22Rv1 (cell line): ENCODE measurements around the gene SPHKAP.

Experiments
- H3K27ac ChIP-seq: fragments of 450-650 bp; 2 replicates; pipeline ENCODE4 v1.5.1; 2017
- CTCF ChIP-seq: fragments of 450-650 bp; IDR thresholded peaks from 2 replicates; pipeline ENCODE4 v1.5.1; 2017; ENCODE audit warnings: mild to moderate bottlenecking
- ZFX ChIP-seq: fragments of 450-650 bp; IDR thresholded peaks from 2 replicates; pipeline ENCODE4 v1.6.1; 2017; ENCODE audit warnings: antibody characterized with exemption, borderline replicate concordance

The SPHKAP gene

DNA sequence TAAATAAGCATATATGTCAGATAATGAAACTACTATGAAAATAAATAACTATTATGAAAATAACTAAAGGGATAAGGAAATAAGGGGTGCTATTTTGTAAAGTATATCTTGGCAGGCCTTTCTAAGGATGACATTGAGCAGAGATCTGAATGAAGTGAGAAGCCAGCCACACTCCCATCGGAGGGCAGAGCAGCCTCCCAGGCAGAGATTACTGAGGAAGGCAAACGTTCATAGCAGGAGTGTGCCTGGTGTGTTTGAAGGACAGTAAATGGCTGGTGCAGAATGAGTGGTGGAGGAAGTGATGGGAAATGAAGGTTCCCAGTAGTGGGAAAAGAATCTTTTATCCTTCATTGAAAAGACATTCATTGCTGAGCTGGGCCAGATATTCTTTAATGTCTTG is 62.5 kb downstream of the SPHKAP start:
- TF ChIP-seq CTCF: no peak
- TF ChIP-seq ZFX: no peak
- no peak overlapping the region for H3K27ac ChIP-seq

DNA sequence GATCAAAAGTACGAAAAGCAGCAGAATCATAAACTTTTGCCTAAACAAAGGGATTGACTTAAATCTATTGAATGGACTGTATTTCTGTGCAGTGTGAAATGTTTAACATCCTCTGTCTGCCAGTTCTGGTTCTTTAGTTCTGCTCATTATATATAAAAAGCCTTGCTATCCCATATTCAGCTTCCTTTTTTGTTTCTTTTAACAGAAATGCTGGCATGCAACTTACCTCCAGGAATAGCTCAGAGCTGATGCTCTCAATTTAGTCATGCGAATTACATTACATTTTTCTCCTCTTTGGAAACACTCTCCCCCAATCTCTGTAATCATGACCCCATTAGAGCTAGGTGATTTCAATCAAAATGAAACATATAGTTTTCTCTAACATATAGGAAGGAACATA is 73.6 kb downstream of the SPHKAP start:
- TF ChIP-seq ZFX: no peak
- no peak for TF ChIP-seq CTCF
- H3K27ac ChIP-seq: no peak overlapping the region

- TF ChIP-seq ZFX (no peak), CTCF (no peak)
- no peak overlapping the region for H3K27ac ChIP-seq
Measured at GRCh38 chr2:228105526-228106250, 75.8 kb downstream of the SPHKAP start.

- TF ChIP-seq CTCF (no peak), ZFX (no peak)
- H3K27ac ChIP-seq: no peak overlapping the region
Measured at GRCh38 chr2:228104215-228104614, 77.3 kb downstream of the SPHKAP start.

GRCh38 chr2:228103379-228103778 is 78.1 kb downstream of the SPHKAP start:
- TF ChIP-seq CTCF (no peak), ZFX (no peak)
- H3K27ac ChIP-seq: no peak overlapping the region

DNA sequence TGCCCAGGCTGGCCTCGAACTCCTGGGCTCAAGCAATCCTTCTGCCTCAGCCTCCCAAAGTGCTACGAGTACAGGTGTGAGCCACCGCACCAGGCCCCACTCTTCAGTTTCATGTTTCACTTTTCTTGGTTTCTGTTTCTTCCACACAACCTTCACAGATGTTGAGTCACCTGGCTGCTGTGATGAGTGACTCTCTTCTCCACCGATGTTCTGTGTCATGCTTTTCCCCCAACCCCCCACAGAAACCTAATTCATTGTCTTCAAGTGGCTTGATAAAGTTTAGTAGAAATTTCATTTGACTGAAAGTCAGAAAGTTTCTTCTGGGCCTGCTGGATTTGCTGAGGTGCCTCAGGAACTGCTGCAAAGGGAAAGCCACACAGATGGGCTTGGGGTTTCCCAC is 78.5 kb downstream of the SPHKAP start:
- TF ChIP-seq ZFX: no peak
- no peak overlapping the region for H3K27ac ChIP-seq

- H3K27ac ChIP-seq: no peak overlapping the region
- TF ChIP-seq ZFX: no peak
- TF ChIP-seq CTCF: no peak
Measured at GRCh38 chr2:228094377-228094921, 87.0 kb downstream of the SPHKAP start.
